ENCODE measurements around the gene PLCG1.

PLCG1 gene

DNA sequence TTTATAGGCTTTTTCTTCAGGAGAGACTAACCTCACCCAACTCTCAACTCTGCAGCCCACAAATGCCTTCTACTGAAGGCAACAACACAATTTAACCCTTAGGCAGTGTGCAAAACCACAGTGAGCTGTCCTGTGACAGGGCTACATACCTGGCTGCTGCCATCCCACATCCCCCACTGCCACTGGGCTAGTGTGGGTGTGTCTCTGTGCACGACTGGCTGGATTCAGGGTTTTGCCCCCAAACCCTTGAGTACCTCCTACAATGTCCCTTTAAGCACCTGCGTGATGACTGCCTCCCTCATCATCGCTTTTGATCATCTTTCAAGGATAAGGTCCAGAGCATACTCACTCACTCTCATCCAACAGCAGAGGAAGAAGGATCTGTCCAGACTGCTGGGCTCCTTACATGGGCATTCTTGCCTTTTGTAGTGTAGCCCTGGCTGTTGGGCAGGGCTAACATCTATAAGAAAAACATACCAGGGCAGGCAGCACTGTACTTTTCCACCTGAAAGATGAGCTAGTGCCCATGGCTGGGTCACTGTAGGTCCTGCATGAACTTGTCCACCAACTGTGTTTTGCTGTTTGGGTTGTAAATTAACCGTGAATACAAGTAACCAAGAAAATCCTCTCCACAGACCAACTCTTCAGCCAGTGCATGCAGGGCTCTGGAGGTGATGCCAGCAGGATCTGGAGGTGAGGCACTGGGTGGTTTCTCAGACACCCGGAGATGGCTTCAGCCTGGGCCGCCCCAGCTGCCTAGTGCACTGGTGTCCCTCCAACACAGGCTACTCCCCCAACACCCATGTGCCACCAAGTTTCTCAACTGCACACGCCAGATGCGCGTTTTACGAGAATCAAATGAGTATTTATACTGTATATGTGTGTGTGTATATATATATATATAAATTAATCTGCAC, 45.2 kb downstream of the PLCG1 start:
- no peak for DNase-seq

DNA sequence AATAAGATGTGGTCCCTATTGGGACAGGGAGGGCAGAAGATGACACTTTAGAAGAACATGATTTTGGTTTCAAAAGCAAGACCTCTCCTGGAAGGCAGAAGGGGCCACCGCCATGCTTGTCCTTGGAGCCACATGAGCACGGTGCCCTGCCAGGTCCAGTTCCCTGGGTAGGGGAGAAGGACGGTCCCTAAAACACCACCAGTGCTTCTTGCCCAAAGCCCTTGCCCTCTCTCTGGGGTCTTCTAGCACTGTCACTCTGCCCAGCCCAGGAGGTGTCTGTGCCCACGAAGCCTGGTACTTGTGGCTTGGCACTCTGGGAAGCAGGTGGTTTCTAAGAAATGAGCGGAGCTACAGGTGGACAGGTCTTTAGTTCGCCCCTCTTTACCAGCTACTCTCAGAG, 46.0 kb downstream of the PLCG1 start:
- no peak for DNase-seq

DNA sequence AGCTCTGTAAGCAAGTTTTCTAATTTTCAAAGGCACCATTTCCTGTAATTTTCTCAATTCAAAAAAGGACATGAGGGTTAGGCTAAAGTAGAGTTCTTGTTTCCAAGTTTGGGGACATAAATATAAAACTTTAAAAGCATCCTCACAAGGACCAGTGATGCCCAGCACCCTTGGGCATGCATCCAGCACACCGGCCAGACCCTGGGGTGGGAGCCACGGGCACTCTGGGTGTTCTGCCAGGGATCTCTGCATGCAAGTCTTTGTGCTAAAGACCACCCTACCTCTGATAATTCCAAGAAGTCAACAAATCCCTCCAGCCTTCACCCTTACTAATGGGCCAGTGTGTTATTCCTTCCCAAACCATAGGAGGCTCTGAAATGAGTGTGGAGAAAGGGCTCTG, 46.5 kb downstream of the PLCG1 start:
- no peak for DNase-seq

DNA sequence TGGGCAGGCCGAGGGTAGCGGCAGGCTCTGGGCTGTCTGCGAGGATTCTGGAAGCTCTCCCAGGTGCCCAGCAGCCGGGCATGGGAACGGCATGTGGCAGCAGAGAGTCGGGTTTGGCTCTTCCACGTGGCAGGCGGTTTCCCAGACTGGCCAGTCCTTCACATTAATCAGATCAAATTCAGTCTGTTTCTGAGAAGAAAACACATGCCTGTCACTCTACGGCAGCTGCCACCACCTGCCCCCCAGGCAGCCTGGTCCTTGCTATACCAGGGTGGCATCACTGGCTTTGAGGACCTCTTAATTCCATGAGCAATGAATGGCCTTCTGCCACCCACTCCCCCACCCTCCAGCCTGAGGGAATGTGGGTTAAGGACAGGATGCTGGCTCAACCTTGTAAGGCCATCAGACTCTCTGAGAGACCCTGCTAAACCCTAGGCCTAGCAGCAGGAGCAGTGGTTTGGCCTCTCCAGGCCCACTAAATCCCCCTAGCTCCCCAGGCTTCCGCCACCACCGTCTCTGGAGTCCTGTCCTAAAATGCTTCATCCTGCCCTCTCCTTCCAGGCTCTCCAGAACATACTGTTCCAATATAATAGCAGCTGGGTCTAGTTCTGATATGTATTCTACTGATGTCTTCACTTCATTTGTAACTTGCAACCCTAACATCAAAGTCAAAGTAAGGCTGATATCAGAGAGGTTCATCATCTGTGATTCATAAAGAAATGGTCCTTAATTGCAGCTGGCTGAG, 47.8 kb downstream of the PLCG1 start:
- DNase-seq = no peak

DNA sequence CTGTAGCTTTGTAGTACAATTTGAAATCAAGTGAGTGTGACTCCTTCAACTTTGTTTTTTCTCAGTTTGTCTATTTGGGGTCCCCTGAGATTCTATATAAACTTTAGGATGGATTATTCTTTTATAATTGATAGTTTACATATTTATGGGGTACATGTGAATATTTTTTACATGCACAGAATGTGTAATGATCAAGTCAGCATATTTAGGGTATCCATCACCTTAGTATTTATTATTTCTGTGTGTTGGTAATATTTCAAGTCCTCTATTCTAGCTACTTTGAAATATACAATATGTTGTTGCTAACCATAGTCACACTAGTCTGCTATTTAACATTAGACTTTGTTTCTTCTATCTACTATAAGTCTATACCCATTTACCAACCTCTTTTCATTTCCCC, 50.3 kb downstream of the PLCG1 start:
- no peak for DNase-seq

DNA sequence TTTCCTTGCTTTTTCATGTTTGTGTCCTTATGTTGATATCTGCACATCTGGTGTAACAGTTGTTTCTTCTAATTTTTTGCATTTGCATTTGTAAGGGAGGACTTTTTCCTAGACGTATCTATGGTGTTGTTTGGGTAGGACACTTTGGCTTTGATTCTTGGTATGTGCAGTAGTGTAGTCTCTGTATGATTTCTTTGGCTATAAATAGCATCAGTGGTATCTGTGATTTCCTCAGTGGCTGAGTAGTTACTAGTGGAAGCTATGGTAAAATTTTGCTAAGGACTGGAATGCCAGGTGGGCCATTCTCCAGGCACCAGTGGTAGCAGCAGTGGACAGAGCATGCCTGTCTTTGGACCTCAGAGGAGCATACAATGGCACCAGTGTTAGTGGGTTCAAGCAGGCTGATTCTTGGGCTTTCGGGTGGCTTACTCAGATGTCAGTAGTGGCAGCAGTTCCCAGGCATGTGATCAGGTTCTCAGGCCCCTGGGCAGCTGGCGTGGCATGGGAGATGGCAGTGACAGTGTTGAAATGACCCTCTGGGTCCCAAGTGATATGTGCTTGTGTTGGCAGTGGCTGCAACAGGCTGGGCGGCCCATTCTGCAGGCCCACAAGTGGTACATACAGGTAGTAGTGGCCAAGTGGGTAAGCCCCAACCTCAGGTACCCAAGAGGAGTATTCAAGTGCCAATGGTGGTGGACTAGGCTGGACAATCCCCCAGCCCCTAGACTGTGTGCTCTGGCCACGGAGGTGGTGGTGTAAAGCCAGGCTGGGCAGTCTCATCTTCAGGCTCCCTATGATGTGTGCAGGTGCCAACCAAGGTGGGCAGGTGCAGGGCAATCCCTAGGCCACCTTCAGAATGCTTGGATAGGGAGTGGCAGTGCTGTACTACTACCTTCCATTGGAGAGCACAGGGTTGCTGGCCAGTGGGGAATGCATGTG, 54.5 kb downstream of the PLCG1 start:
- DNase-seq = no peak

DNA sequence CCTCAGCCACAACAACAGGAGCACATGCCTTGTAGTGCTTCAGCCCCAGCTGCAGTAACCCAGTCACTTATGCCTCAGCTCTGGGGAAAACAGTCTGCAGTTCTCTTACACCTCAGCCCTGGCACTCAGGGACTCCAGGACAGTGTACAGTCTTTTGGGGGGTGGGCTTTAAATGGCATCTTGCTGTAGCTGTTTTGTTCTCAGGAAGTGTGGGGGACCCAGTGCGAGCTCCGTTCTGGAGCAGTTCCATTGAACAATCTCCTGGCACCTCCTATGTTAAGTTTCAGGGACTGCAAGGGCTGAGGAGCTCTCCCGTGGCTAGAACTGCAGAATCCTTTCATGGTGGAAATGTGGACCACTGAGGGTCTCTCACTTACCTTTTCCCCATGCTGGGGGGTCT, 55.2 kb downstream of the PLCG1 start:
- no peak for DNase-seq

DNA sequence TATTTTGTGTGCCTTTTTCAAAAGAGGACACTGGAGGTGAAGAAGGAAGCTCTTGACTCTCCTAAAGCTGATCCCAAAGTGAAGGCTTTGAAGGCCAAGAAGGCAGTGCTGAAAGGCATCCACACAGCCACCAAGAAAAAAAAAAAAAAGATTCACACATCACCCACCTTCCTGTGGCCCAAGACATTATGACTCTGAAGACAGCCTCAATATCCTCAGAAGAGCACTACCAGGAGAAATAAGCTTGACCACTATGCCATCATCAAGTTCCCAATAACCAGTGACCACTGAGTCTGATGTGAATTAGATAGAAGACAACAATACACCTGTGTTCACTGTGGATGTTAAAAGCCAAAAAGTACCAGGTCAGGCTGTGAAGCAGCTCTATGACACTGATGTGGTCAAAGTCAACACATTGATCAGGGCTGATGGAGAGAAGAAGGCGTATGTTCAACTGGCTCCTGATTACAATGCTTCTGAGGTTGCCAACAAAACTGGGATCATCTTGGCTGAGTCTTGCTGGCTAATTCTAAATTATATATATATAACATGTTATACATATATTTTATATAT, 59.4 kb downstream of the PLCG1 start:
- DNase-seq = no peak

DNA sequence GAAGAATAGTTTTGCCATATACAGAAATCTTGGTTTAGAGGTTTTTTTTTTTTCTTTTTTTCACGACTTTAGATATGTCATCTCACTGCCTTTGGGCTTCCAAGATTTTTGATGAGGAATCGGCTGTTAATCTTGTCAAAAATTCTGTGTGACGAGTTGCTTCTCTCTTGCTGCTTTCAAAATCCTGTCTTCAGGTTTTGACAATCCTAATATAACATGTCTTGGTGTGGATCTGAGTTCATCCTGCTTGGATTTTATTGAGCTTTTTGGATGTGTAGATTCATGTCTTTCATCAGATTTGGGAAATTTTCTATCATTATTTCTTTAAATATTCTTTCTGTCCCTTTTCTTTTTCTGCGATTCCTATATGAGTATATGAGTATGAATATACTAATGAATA, 61.1 kb downstream of the PLCG1 start:
- DNase-seq = no peak

DNA sequence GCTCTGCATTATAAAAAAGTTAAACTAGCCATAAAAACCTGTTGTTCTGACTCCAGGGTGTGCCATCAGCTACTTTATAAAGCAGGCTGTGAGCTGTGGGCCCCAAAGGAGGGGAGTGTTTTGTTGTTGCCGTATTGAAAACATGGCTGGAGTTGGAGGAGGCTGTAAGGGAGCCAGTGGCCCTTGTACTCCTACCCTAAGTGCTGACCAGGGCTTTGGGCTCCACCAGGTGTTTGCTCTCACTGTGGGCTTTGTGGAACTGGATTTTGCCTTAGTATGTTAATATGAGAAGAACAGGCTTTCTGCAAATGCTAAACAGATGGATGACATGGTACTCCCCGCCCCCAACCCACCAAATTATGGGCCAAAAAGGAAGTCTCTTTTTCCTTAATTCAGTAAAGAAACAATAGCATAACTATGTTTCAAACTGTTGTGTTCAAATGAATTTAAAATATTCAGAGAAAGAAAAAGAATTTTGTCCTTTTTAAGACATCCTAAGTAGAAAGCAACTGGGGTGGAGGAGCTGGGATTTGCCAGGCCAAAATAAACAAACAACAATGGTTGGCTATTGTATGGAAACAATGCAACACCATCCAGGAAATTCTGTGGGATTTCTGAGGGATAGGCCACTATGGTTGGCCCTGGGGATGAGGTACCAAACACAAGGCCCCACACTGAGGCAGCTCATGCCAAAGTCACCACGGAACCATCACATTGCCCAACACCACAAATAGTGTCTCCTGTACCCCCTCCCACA, 63.3 kb downstream of the PLCG1 start:
- DNase-seq = no peak

DNA sequence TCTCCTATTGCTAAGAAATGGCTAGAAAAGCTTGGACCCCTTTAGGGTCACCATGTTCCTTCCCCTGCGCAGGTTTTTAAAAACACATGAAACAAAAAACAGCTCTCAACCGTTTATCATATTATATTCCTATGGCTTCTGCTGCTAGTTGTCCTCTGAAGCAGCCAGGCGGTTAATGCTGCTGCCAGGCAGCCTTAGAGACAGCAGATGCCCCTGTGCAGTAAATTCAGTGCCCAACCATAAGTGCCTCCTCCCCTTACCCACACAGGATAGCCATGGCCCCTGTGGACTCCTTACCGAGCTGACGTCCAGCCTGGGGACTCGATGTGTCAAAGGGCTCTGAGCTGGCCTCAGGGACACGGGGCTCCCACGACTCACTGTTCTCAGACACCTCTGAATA, 64.4 kb downstream of the PLCG1 start:
- no peak for DNase-seq

DNA sequence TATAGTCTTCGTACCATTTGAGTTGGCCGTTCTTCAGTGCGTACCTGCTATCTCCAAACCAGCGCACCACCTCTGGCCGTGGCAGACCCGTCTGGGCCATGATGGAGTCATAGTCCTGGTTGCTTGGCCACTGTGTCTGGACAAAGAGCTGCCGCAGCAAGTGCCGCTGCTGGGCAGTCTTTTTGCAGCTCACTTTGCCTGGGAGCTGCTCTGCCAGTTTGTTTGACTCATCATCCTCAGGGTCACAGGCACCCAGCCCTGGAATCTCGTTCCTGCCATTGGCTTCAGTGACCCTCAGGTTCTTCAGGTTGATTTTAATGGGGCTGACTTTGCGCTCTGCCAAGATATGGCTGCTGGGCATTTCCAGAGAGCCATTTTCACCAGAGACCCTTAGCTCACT, 65.1 kb downstream of the PLCG1 start:
- no peak for DNase-seq

DNA sequence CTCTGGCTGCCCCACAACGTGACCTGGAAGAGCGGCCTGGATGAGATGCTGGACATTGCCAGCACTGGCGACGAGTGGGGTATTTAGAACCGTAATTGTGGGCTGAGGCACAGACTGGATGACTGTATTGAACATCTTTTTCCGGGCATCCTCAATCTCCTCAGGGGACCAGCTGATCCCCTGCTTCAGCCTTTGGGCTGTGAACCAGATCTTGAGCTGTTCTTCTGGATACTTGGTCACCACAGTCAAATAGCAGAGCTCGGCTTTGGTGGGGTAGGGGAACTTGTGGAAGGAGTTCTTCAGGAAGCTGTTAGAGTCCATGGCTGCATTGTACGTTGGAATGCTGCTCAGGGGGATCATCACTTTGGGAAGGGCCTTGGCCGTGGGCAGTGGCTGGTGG, 66.3 kb downstream of the PLCG1 start:
- DNase-seq = no peak

DNA sequence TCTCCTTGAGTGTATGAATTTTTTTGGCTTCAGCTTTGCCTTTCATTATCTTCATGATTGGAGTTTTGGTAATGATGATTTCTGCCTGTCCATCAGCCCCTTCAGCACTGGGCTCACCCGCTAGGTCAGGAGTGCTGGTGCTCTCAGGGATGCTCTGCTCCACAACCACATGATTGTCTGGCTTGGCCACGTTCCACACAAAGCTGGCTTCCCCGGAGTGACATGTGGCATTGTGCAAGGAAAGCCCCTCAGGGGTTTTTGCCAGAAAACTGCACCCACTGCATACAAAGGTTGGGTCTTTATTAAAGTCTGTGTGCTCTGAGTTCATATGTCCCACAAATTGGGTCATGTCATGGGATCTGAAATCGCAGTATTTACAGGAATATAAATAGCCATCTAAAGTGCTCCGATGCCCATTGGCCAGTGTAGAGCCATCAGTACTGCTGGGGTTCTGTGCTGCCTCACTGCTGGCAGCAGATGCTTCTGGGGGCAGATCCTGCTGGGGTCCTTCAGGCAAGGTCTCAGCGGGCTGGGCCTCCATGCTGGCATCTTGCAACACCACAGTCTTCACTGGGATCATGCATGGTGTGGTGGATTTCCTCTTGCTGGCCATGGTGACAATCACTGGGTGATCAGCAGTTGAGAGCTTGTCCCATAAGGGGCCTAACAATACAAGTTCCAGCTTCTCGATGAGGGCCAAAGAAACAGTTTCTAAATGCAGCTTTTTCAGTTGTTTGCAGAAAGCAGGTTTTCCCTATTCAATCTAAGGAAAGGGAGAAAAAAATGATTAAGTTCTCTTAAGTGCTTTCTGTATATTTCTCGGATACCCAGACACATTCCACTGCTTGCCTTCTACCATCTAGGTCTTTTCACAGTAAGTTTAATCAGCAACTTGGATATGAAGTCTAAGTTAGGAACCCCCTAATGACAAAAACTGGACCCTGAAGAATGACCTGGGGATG, 67.2 kb downstream of the PLCG1 start:
- DNase-seq = no peak

DNA sequence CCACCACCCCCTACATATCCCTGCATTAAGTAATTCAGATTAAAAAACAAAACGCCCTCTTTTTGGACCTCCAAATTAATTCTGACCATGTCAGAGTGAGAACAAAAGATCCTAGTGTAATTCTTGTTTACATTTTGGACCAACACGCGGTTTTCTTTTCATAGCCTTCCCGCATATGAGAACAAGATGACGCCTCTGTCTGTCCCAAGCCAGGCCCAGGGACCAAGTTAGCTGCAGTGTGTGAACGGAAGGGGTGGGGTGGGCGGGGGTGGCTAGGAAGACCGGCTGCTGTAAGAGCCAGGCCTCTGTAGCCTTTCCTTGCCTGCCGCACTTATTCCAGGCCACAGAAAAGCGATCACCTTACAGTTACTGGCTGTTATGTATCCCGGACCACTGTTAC, 68.0 kb downstream of the PLCG1 start:
- no peak for DNase-seq

DNA sequence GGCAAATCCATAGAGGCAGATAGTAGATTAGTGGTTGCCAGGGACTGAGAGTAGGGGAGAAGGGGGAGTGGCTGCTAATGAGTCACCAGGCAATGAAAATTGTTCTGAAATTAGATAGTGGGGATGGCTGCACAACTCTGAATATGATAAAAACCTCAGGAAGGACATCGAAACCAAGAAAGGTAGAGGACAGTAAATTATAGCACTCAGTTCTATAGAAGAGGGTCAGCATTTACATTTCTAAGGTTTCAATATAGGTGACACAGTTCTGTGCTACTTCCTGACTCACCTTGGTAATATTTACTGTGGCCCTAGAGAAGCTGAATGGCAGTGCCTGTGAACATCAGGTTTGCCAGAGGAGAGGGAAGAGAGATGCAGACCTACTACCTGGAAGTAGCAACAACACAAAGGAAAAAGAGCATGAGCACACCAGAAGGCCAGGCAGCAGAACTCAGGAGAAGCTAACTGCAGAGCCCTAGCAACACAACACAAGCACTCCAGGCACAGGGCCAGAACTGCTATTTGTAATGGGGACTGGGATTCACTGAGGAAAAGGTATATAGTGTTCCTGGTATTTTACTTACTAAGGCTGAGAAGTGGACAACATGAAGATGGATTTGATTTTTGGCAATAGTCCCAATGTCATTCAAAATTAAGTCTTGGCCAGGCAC, 75.9 kb downstream of the PLCG1 start:
- DNase-seq = no peak

DNA sequence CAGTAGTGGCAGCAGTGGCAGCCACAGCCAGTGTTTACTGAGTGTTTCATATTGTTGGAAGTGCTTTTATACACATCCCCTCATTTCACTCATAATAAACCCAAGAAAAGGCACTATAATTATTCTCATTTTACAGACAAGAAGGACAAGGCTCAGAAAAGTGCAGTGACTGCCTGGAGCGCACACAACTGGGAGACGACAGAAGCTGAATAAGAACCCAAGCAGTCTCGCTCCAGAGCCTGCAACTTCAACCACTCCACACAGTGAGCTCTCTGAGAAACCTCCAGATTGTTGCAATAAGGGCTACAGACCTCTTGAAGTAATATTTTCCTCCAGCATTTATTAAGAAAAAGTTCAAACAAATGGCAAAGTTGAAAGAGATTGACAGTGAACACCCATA, 76.9 kb downstream of the PLCG1 start:
- DNase-seq = no peak

DNA sequence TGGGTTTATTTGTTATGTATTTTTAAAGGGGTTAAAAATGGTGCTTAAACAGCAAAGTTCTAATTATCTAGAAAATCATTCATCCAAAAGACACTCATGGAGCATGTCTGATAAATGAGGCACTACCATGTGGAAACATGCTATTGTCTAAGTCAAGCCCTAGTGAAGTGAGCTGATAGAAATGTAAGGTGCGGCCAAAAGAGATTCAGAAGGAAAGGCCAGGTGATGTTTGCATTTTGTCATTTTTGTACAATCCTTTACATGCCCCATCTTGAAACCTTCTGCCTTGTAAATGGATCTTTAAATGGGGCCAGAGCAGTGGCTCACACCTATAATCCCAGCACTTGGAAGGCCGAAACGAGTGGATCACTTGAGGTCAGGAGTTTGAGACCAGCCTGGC, 77.3 kb downstream of the PLCG1 start:
- no peak for DNase-seq

DNA sequence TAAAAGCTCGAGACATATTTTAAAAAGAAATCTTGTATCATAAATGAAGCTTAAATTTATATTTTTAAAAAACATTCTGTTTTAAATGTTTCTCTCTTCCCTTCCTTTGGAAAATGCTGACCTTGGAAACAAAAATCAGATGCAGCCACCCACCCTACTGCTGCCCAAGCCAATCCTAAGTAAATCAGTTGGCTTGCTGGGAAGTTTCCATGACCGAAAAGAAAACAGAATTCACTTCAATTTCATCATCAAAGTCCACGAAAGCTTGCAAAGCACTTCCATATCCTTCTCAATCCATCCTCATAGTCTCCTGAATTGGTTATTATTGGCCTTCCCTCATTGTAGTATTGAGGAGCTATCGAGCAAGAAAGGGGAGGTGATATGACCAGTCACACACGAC, 80.1 kb downstream of the PLCG1 start:
- DNase-seq = no peak

DNA sequence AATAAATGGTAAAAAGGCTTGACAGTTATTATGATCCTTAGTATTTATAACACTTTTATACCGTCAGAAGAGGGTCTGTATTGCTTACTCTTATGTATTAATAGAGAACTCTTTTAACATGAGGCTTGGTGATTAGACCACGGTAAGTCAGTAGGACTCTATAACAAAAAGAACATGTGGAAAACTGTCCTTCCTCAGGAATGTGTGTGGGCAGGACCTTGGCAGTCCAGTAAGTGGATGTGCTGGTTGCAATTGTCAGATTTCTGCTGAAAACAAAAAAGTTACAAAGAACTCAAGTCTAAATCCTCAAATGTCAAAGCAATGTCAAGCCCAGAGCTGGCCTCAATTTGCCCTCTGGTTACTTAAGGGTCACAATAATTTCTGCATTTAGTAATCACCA, 81.1 kb downstream of the PLCG1 start:
- DNase-seq = no peak
